Kasumi-1 (cell line): Measurements from ENCODE around the gene TTC39C.

Experiments used
- DNase-seq, 2 experiments: peaks; one replicate each; lab custom pipeline; 2025; lab: John Stamatoyannopoulos, UW

The TTC39C gene

GRCh38 chr18:24086082-24086481 is 71.5 kb downstream of the TTC39C start:
- no peak for DNase-seq

GRCh38 chr18:24089076-24089475 is 74.5 kb downstream of the TTC39C start:
- no peak for DNase-seq

- DNase-seq = no peak
These were observed 75.2 kb downstream of the TTC39C start for GRCh38 chr18:24089515-24090337.

- DNase-seq = no peak
These were observed 76.3 kb downstream of the TTC39C start for GRCh38 chr18:24090876-24091275.

GRCh38 chr18:24094561-24094960 is 80.0 kb downstream of the TTC39C start:
- peak in 1 of 2 experiments; percentile 7 for DNase-seq

GRCh38 chr18:24095976-24096375 is 81.4 kb downstream of the TTC39C start:
- DNase-seq = no peak

DNA sequence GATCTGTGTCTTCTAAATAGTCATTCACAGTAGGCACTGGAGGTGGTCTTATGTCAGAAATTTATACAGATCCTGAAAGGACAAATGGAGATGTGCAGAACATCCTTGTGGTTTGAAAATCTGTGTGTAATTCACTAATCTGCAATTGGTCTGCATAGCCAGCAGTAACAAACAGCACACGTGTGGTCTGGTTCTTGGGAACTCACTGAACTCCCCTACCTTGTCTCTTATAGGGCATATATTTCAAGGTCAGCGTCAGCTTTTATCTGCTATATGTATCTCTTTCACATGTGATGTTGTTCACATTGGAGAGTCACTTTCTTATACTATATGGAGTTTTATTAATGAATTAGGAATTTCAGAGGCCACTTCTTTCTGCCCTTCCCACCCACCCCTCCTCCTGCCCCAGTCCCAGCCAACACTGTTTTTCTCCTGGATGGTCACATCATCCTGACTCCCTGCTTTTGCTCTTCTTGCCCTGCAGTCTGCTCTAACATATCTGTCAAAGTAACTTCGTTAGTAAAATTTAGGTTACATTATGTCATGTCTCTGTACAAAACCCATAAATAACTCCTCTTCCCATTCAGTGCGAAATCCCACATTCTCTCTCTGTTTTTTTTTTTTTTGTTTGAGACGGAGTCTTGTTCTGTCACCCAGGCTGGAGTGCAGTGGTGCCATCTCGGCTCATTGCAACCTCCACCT is 88.9 kb downstream of the TTC39C start:
- DNase-seq = no peak

DNA sequence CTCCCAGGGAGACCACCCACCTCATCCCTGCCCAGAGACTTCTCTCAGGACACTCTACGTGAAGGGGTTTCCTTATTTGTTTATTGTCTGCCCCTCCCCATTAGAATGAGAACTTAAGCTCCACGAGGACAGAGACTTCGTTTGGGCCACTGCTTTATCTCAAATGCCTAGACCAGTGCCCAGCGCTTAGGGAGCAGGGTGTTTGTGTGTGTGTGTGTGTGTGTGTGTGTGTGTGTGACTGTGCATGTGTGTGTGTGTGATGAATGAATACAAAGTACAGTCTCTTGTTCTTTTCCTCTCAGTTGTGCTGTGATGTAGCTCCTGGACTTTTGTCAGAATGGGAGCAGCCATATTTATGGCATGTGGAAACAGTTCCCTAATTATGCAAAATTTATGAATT is 89.9 kb downstream of the TTC39C start:
- no peak for DNase-seq

GRCh38 chr18:24108641-24109040 is 94.1 kb downstream of the TTC39C start:
- DNase-seq = no peak

GRCh38 chr18:24111936-24112335 is 97.4 kb downstream of the TTC39C start:
- DNase-seq = no peak

DNA sequence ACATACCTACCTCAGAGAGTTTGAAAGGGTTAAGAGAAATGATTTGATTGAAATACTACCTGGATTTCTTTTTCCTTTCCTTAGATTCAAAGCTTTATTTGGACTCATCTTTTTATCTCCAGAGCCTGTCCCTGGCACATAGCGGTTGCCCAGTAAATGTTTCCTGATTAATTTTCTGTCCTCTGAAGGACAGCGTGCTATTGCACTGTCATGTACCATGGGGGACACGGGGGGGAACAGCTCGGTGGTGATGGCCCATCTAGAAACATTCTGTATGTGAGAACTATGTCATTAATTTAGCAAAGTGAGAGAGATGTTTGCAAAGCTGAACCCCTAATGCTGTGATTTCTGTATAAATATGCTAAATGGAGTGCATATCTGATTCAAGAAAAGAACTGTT is 97.9 kb downstream of the TTC39C start:
- DNase-seq = no peak

GRCh38 chr18:24112874-24113615 is 98.5 kb downstream of the TTC39C start:
- no peak for DNase-seq

GRCh38 chr18:24114924-24115549 is 100.5 kb downstream of the TTC39C start:
- DNase-seq = peak in 1 of 2 experiments; percentile 34

GRCh38 chr18:24115628-24116027 is 101.1 kb downstream of the TTC39C start:
- DNase-seq = peak; percentile 47 to 53

DNA sequence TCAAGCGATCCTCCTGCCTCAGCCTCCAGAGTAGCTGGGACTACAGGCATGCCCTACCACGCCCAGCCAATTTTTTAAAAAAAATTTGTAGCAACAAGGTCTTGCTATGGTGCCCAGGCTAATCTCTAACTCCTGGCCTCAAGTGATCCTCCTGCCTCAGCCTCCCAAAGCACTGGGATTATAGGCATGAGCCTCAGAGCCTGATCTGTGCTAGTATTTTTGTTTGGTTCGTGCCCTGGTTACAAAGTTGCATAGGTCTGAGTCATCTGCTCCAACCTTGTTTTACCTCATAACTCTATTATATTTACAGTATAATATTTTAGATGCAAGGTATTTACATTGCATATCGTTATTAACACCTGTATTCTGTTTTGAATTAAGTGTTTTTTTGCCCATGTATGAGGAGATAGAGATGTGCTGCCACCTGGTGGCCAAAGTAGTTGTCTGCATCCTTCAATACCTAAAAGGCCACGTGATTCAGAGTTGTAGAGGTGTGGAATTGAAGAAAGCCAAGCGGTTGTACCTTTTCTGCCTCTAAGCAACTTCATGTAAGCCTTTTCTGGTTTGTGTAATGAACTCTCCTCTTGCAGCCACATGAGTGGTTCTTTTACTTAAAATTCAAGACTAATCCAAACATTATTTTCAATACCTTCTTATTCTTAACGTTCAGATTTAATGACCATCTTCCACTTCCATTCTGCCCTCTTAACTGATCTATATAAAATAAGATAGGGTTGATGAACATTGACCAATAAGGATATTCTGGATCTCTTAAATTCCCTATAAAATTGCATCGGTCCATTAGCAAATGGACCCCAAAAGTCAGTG is 104.4 kb downstream of the TTC39C start:
- peak; percentile 69 to 85 for DNase-seq

DNA sequence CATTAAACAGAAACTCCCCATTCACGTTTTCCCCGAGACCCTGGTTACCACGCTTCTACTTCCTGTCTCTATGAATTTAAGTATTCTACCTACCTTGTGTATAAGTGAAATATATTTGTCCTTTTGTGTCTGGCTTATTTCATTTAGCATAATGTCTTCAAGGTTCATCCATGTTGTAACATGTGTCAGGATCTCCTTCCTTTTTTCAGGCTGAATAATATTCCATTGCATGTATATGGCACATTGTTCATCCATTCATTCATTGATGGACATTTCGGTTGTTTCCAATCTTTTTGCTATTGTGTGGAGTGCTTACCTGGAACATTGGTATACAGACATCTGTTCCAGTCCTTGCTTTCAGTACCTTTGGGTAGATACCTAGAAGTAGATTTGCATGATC is 106.1 kb downstream of the TTC39C start:
- DNase-seq = no peak

GRCh38 chr18:24121625-24122024 is 107.1 kb downstream of the TTC39C start:
- DNase-seq = no peak

GRCh38 chr18:24126155-24126961 is 111.8 kb downstream of the TTC39C start:
- DNase-seq = no peak

GRCh38 chr18:24127735-24128134 is 113.2 kb downstream of the TTC39C start:
- DNase-seq = no peak

DNA sequence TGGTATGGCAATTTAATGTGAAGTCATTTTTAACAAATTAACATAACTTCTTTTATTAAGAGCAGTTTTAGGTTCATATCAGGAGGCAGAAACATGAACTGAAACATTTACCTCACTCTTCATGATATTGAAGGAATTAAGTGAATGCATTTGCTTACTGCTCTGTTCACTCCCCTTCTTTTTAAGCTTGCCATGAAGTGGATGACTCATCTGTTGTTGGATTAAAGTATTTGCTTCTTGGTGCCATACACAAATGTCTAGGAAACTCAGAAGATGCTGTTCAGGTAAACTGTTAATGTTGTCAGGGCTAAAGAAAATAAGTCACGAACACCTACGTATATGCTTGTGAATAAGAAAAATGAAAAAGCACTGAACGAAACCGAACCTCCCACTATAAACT is 114.1 kb downstream of the TTC39C start:
- DNase-seq = no peak
